H1 (cell line): ENCODE data around the gene RRM2. TPM values are rescaled to one million over a fixed set of nuclear protein-coding genes. Genes with fewer than 3 reads are reported as not detected.

Experiments used
- CTCF ChIA-PET: fragments of 300-600 bp; sonication (Branson Sonifier 250); formaldehyde crosslinking; loops from one replicate; lab custom pipeline; 2021; ENCODE audit not compliant: partially characterized antibody; lab: Charles Lee
- POLR2A ChIA-PET: fragments of 300-600 bp; sonication (Branson Sonifier 250); formaldehyde crosslinking; loops from one replicate; lab custom pipeline; 2021; ENCODE audit warnings: inconsistent platforms; ENCODE audit not compliant: partially characterized antibody; lab: Charles Lee
- DNase-seq, 2 experiments: peaks; one replicate each; pipeline versions ENCODE4 v3.0.0 to v3.0.0-alpha.2; 2010 to 2022; ENCODE audit warnings: low spot score in 2 of 2, low read depth in 1 of 2, mixed read lengths in 1 of 2
- FAIRE-seq: peaks from 2 replicates; lab custom pipeline; 2011; peaks lifted over from hg19 to GRCh38; lab: Jason Lieb, UNC
- H2AFZ ChIP-seq: 2 replicates; pipeline ENCODE4 v1.8.1; 2012; ENCODE audit warnings: low read length, inconsistent platforms
- H2AK5ac ChIP-seq: 2 replicates; pipeline ENCODE4 v1.6.1; 2013; ENCODE audit warnings: low read depth, low read length
- H2BK120ac ChIP-seq: replicated peaks from 2 replicates; pipeline ENCODE3; 2013; ENCODE audit warnings: low read depth, low read length, inconsistent platforms
- H2BK12ac ChIP-seq: 2 replicates; pipeline ENCODE4 v1.6.1; 2013; ENCODE audit warnings: low read depth, low read length
- H2BK15ac ChIP-seq: 2 replicates; pipeline ENCODE4 v1.6.1; 2013; ENCODE audit warnings: low read length
- H2BK20ac ChIP-seq: 2 replicates; pipeline ENCODE4 v1.6.1; 2013; ENCODE audit warnings: low read length
- H2BK5ac ChIP-seq: 2 replicates; pipeline ENCODE4 v1.6.1; 2013; ENCODE audit warnings: low read depth, low read length
- H3K14ac ChIP-seq: 2 replicates; pipeline ENCODE4 v1.6.1; 2013; ENCODE audit warnings: inconsistent platforms; ENCODE audit not compliant: insufficient read length
- H3K18ac ChIP-seq: 2 replicates; pipeline ENCODE4 v1.6.1; 2013; ENCODE audit warnings: low read length; ENCODE audit errors: extremely low read depth
- H3K23ac ChIP-seq: 2 replicates; pipeline ENCODE4 v1.6.1; 2013; ENCODE audit warnings: inconsistent platforms; ENCODE audit not compliant: insufficient read length
- H3K23me2 ChIP-seq: 2 replicates; pipeline ENCODE4 v1.6.1; 2013; ENCODE audit warnings: low read depth, low read length
- H3K27ac ChIP-seq: 2 replicates; pipeline ENCODE4 v1.6.1; 2011; ENCODE audit warnings: low read depth, low read length, inconsistent platforms
- H3K27me3 ChIP-seq, 4 experiments: replicated peaks in 1 of 4; 1 replicate in 1 of 4; 2 replicates in 3 of 4; pipeline versions ENCODE4 v1.6.1 to v1.8.1; 2011 to 2013; ENCODE audit warnings: low read length in 3 of 4, mild to moderate bottlenecking in 3 of 4, inconsistent platforms in 2 of 4, mixed read lengths in 2 of 4, moderate library complexity in 1 of 4; ENCODE audit not compliant: control insufficient read depth in 3 of 4, insufficient read depth in 3 of 4; ENCODE audit errors: extremely low read depth in 1 of 4
- H3K36me3 ChIP-seq, 4 experiments: 2 replicates each; pipeline versions ENCODE4 v1.6.1 to v1.8.1; 2011 to 2013; ENCODE audit warnings: mild to moderate bottlenecking in 4 of 4, low read length in 3 of 4, moderate library complexity in 2 of 4, control low read depth in 1 of 4, inconsistent platforms in 1 of 4; ENCODE audit not compliant: insufficient read depth in 4 of 4, control insufficient read depth in 2 of 4
- H3K4ac ChIP-seq: replicated peaks from 2 replicates; pipeline ENCODE3; 2013; ENCODE audit warnings: low read length, low read depth, mixed read lengths, inconsistent platforms; ENCODE audit not compliant: insufficient read length
- H3K4me1 ChIP-seq, 4 experiments: replicated peaks in 1 of 4; 1 replicate in 1 of 4; 2 replicates in 3 of 4; pipeline versions ENCODE4 v1.6.1 to v1.8.1; 2011 to 2013; ENCODE audit warnings: low read length in 3 of 4, inconsistent platforms in 2 of 4, mixed read lengths in 1 of 4; ENCODE audit not compliant: insufficient read depth in 4 of 4, control insufficient read depth in 3 of 4
- H3K4me2 ChIP-seq, 2 experiments: 2 replicates each; pipeline versions ENCODE4 v1.6.1 to v1.8.1; 2011 to 2013; ENCODE audit warnings: low read depth in 2 of 2, low read length in 2 of 2, control low read depth in 1 of 2, inconsistent platforms in 1 of 2, mild to moderate bottlenecking in 1 of 2; ENCODE audit not compliant: insufficient read depth in 1 of 2
- H3K4me3 ChIP-seq, 4 experiments: fragments of 200-600, 300-600 bp in 1 of 4; sonication (generic), shearing (Covaris generic), sonication (Bioruptor Twin) in 1 of 4; 2 replicates each; pipeline versions ENCODE4 v1.5.1 to v1.8.1; 2011 to 2016; ENCODE audit warnings: low read length in 4 of 4, low read depth in 3 of 4, control low read depth in 2 of 4, inconsistent platforms in 2 of 4, mild to moderate bottlenecking in 2 of 4, mixed read lengths in 1 of 4, moderate library complexity in 1 of 4; ENCODE audit not compliant: insufficient read depth in 2 of 4; ENCODE audit errors: extremely low read depth in 1 of 4
- H3K56ac ChIP-seq: replicated peaks from 2 replicates; pipeline ENCODE3; 2013; ENCODE audit warnings: low read depth, mild to moderate bottlenecking, mixed read lengths, low read length, inconsistent platforms; ENCODE audit not compliant: insufficient read length
- H3K79me1 ChIP-seq: 2 replicates; pipeline ENCODE4 v1.6.1; 2013; ENCODE audit warnings: low read depth, low read length, control low read depth
- H3K79me2 ChIP-seq, 2 experiments: 2 replicates each; pipeline versions ENCODE4 v1.6.1 to v1.8.1; 2012 to 2013; ENCODE audit warnings: low read length in 2 of 2, mild to moderate bottlenecking in 2 of 2, inconsistent platforms in 1 of 2; ENCODE audit not compliant: insufficient read depth in 2 of 2, control insufficient read depth in 1 of 2
- H3K9ac ChIP-seq, 4 experiments: replicated peaks in 1 of 4; 1 replicate in 1 of 4; 2 replicates in 3 of 4; pipeline versions ENCODE4 v1.6.1 to v1.8.1; 2011 to 2013; ENCODE audit warnings: low read depth in 3 of 4, low read length in 3 of 4, control low read depth in 2 of 4, mild to moderate bottlenecking in 2 of 4, moderate library complexity in 2 of 4, inconsistent platforms in 1 of 4; ENCODE audit errors: extremely low read depth in 1 of 4
- H3K9me3 ChIP-seq, 2 experiments: 2 replicates each; pipeline versions ENCODE4 v1.6.1 to v1.8.1; 2012 to 2013; ENCODE audit warnings: mild to moderate bottlenecking in 2 of 2, moderate library complexity in 2 of 2, control low read depth in 1 of 2, inconsistent platforms in 1 of 2, low read depth in 1 of 2, low read length in 1 of 2, mixed read lengths in 1 of 2; ENCODE audit not compliant: insufficient read depth in 2 of 2
- H4K20me1 ChIP-seq, 2 experiments: replicated peaks in 1 of 2; 2 replicates each; pipeline versions ENCODE3 to v1.8.1; 2011 to 2013; ENCODE audit warnings: inconsistent platforms in 2 of 2, low read length in 2 of 2, mild to moderate bottlenecking in 1 of 2; ENCODE audit not compliant: insufficient read depth in 2 of 2, control insufficient read depth in 1 of 2
- H4K5ac ChIP-seq: 2 replicates; pipeline ENCODE4 v1.6.1; 2013; ENCODE audit warnings: low read length, low read depth, mixed read lengths, inconsistent platforms; ENCODE audit not compliant: insufficient read length
- H4K8ac ChIP-seq: 2 replicates; pipeline ENCODE4 v1.8.0; 2013; ENCODE audit warnings: mild to moderate bottlenecking, moderate library complexity, low read length, inconsistent platforms; ENCODE audit not compliant: insufficient read depth; ENCODE audit errors: extremely low read depth
- H4K91ac ChIP-seq: replicated peaks from 2 replicates; pipeline ENCODE3; 2013; ENCODE audit warnings: low read length, mixed read lengths, inconsistent platforms; ENCODE audit not compliant: insufficient read length
- ASH2L ChIP-seq: fragments of 200-600, 300-600 bp; sonication (generic); IDR thresholded peaks from one replicate; pipeline ENCODE4 v1.7.1; 2017; ENCODE audit warnings: low read length
- BACH1 ChIP-seq: IDR thresholded peaks from 2 replicates; pipeline ENCODE4 v1.6.1; 2012; ENCODE audit warnings: low read length, improper control_type of control experiment
- EGR1 ChIP-seq: IDR thresholded peaks from 2 replicates; pipeline ENCODE4 v1.6.1; 2011; ENCODE audit warnings: low read depth, low read length, borderline replicate concordance
- JUND ChIP-seq: IDR thresholded peaks from 2 replicates; pipeline ENCODE4 v1.6.1; 2011; ENCODE audit warnings: mild to moderate bottlenecking, improper control_type of control experiment, low read length
- KDM1A ChIP-seq: fragments of 200-600, 300-600 bp; sonication (generic); IDR thresholded peaks from 2 replicates; pipeline ENCODE4 v1.7.1; 2016; ENCODE audit warnings: mild to moderate bottlenecking, low read length, borderline replicate concordance
- NANOG ChIP-seq: IDR thresholded peaks from 2 replicates; pipeline ENCODE4 v1.6.1; 2011; ENCODE audit warnings: low read length, low read depth, mild to moderate bottlenecking, inconsistent platforms; ENCODE audit not compliant: insufficient read depth, poor library complexity, severe bottlenecking
- ZNF274 ChIP-seq: IDR thresholded peaks from 2 replicates; pipeline ENCODE4 v1.7.0; 2012; ENCODE audit warnings: low read length, borderline replicate concordance; ENCODE audit errors: extremely low read depth
- WGBS, 2 experiments: shearing (Covaris generic) in 1 of 2; methylation state at CpG; one replicate each; pipeline versions ENCODE4 v1.1.6 to v1.1.7; 2013 to 2015; ENCODE audit warnings: low lambda C conversion rate in 2 of 2, mixed read lengths in 2 of 2, inconsistent platforms in 1 of 2, low coverage in 1 of 2, missing lambda C conversion rate in 1 of 2; ENCODE audit not compliant: insufficient replicate concordance in 2 of 2, insufficient coverage in 1 of 2, insufficient read length in 1 of 2; ENCODE audit errors: extremely low coverage in 1 of 2, missing lambda C conversion rate in 1 of 2; 5-methylcytosine and 5-hydroxymethylcytosine counted together
- polyA plus RNA-seq, 7 experiments: library from polyadenylated mRNA; depleted of rRNA in 3 of 7; stranded (reverse) in 5 of 7; unstranded in 2 of 7; fragments of >200 nt in 5 of 7; fragments of 200-250 nt in 2 of 7; gene quantifications; 1 replicate in 5 of 7; 2 replicates in 1 of 7; 4 replicates in 1 of 7; pipeline versions ENCODE4 v1.2.1 to v1.2.3, GENCODE V29; 2011 to 2013; ENCODE audit warnings: missing spikeins in 2 of 7, mixed read lengths in 2 of 7
- total RNA-seq: library from RNA; stranded (reverse); fragmentation: NEBNext Ultra II Directional; extraction: Animal tissue kit (Norgen Biotek cat#: 25700); gene quantifications from 2 replicates; pipeline ENCODE4 v1.2.1, GENCODE V29; 2021

RRM2 gene
- total and polyA plus RNA-seq, 2 of the 8 experiments (the other 6 are each of a cell fraction or from before 2014, with no cell fraction given) = 37.7 to 215 TPM

DNA sequence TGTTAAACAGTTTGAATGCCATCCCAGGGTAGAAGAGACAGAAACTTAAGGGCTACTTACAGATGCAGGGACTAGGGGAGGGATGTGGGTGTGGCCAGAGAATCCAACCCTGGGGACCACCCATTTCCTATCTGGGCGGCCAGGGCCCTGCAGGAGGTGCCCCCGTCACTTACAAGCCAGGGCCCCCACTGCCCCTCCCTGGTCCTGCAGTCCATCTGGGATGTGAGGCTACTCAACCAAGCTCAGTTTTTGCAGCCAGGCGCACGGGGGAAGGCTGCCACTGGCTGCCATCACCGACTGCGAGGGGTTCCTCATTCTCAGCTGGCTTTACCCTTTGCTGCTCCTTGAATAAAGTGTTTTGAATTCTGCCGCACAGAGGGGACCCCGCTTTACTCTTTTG, 42.1 kb downstream of the RRM2 start:
- Histone ChIP-seq H3K27ac (no peak overlapping the region), H3K23ac (no peak overlapping the region), H2AFZ (no peak overlapping the region), H2BK20ac (no peak overlapping the region), H3K9me3 (no peaks in the 10 kb centered on the region), H3K27me3 (no peaks in the 10 kb centered on the region), H4K5ac (no peak overlapping the region), H2BK15ac (no peak overlapping the region), H2BK12ac (no peak overlapping the region), H4K20me1 (peaks cover 2 to 7% of the 10 kb centered on the region in 2 experiments), H3K18ac (no peak overlapping the region), H3K14ac (no peak overlapping the region), H2BK120ac (no peak overlapping the region), H2BK5ac (no peak overlapping the region), H2AK5ac (no peak overlapping the region), H3K4me3 (no peak overlapping the region), H3K23me2 (peaks cover 2% of the 10 kb centered on the region; the same call in 1 of the 2 replicates), H3K9ac (no peak overlapping the region), H3K4ac (no peak overlapping the region), H3K56ac (no peak overlapping the region), H3K79me2 (no peaks in the 10 kb centered on the region), H4K91ac (no peak overlapping the region), H3K79me1 (no peaks in the 10 kb centered on the region), H3K4me1 (peaks cover 0 to 7% (median 0%) of the 10 kb centered on the region in 4 experiments; a peak in 1 of 7 replicates), H4K8ac (no peak overlapping the region), H3K36me3 (peaks cover 0 to 6% (median 0%) of the 10 kb centered on the region in 4 experiments; a peak in 2 of 8 replicates), H3K4me2 (no peak overlapping the region)
- ChIA-PET CTCF (interaction anchor here (1.3 to 17.7 kb wide), 6 partner anchors 8 to 101 kb away, joined by 3 to 169 read pairs (median 3); no protein-coding TSS in a partner anchor), POLR2A (interaction anchor here (2.1 kb wide), 1 partner anchor 8 kb away, joined by 9 read pairs; no protein-coding TSS in a partner anchor)
- 96% methylated on average over 8 of the region's 8 CpGs; no CpG with 5 or more reads in 1 of the 2 experiments for WGBS, 2 experiments
- no peak for TF ChIP-seq BACH1
- no peak for TF ChIP-seq EGR1
- no peak for TF ChIP-seq NANOG
- TF ChIP-seq ASH2L = no peak
- no peak for TF ChIP-seq ZNF274
- TF ChIP-seq KDM1A = no peak
- no peak for TF ChIP-seq JUND
- DNase-seq (no peak), FAIRE-seq (no peak)
